GM18520 (cell line): Measurements from ENCODE around the gene CDH2.

Experiments
- ATAC-seq: cut with Tn5 transposase; IDR thresholded peaks from one replicate; pipeline ENCODE4 v1.9.1; 2021; ENCODE audit not compliant: unreplicated experiment

Gene CDH2

GRCh38 chr18:28176948-28177827 is at the start of gene CDH2:
TSS of gene CDH2 (minus strand) at chr18:28177130. CDS start at chr18:28177022, 108 bp downstream.
- ATAC-seq: no peak

DNA sequence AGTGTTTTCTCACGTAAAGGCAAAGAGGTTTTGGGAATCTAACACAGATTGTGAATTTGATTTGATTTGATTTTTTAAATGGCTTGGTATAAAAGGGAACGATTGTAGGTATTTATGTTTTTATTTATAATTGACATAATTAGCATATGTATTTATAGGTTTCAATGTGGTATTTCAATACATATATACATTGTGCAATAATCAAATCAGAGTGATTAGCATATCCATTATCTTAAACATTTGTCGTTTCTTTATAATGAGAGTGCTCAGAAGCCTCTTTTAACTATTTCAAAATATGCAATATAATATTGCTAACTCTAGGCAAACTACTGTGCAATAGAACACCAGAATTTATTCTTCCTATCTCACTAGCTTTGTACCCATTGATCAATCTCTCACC is 35.1 kb upstream of the CDH2 start:
- no peak for ATAC-seq

- ATAC-seq: no peak
Measured at GRCh38 chr18:28208712-28209265, 31.9 kb upstream of the CDH2 start.

DNA sequence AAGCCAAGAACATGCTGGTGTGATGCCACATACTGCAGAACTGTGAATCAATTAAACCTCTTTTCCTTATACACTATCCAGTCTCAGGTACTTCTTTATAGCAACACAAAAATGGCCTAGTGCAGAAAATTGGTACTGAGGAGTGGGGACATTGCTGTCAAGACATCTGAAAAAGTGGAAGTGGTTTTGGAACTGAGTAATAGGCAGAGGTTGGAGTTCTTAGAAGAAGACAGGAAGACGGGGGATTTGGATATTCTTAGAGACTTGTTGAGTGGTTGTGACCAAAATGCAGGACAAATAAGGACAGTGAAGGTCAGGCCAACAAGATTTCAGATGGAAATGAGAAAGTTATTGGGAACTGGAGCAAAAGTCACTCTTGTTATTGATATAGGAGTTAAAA is 31.3 kb upstream of the CDH2 start:
- no peak for ATAC-seq

- ATAC-seq: no peak
Measured at GRCh38 chr18:28204154-28204553, 27.2 kb upstream of the CDH2 start.

GRCh38 chr18:28201056-28201455 is 24.1 kb upstream of the CDH2 start:
- no peak for ATAC-seq

- no peak for ATAC-seq
Measured at GRCh38 chr18:28198620-28199019, 21.7 kb upstream of the CDH2 start.

- ATAC-seq: no peak
Measured at GRCh38 chr18:28193177-28193778, 16.3 kb upstream of the CDH2 start.

- no peak for ATAC-seq
Measured at GRCh38 chr18:28189400-28190239, 12.7 kb upstream of the CDH2 start.

GRCh38 chr18:28185121-28185520 is 8.2 kb upstream of the CDH2 start:
- no peak for ATAC-seq

GRCh38 chr18:28183418-28184078 is 6.6 kb upstream of the CDH2 start:
- ATAC-seq: no peak

DNA sequence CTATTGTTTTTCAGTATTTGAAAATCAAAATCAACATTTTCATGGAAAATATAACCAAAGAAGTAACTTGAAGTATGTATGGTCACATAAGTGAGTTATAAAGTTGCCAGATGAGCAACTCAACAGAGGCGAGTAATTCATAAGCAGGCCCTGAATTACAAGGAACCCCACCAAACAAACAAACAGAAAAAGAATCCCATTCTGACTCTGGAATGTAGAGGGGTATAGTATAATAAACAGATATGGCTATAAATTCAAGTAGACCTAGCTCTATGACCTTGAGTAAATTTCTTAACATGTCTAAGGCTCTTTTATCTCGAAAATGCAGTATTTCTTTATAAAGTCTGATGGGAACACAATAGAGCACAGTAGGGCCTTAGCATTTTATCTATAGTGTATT is 4.7 kb upstream of the CDH2 start:
- ATAC-seq: no peak

- ATAC-seq: no peak
Measured at GRCh38 chr18:28178720-28179119, 1.8 kb upstream of the CDH2 start.

- ATAC-seq: no peak
Measured at GRCh38 chr18:28177828-28178635, 1.1 kb upstream of the CDH2 start.

DNA sequence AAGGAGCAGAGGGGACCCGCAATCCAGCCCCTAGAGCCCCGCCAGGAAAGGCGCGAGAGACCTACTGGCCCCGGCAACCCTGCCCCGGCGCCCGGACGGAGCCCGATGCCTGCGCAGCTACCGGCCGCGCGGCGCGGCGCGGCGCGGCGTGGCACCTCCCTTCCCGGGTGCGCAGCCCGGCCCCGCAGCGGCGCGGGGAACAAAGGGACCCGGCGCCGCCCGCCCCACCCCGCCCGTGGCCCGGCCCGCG is 307 bp downstream of the CDH2 start:
- ATAC-seq: no peak

GRCh38 chr18:28175930-28176697 is 816 bp downstream of the CDH2 start:
- no peak for ATAC-seq

DNA sequence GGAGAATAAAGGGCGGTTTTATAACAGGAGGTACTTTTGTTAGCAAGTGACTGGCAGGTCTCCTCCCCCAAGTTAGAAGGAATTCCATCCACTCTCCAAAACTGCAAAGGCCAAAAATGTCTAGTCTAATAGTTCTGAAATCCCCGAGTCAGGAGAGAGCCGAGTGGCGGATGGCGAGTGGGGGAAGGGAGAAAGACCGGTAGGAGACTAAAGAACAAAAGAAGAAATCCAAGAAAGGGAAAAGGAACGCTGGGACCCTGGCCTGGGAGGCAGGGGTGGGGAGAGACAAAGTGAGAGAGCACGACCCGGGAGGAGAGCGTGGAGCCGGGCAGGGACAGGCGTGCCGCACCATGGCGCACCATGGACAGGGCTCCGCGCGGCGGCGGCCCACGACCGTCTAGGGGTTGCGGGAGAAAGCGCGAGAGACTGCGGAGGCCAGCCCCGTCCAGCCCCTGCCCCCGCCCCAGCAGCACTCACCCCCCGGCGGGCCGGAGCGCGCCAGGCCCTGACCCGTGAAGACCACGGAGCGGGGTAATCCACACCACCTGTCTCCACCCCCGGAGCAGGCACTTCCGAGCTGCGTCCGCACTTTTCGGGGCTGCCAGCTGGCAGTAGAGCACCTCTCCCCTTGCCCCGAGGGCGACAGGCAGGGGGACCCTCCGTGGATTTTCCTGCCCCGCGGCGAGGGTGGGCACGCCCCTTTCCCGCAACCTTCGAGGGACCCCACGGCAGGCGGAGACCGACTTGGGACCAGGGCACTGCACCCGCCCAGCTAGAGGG is 1.6 kb downstream of the CDH2 start:
- ATAC-seq: no peak

DNA sequence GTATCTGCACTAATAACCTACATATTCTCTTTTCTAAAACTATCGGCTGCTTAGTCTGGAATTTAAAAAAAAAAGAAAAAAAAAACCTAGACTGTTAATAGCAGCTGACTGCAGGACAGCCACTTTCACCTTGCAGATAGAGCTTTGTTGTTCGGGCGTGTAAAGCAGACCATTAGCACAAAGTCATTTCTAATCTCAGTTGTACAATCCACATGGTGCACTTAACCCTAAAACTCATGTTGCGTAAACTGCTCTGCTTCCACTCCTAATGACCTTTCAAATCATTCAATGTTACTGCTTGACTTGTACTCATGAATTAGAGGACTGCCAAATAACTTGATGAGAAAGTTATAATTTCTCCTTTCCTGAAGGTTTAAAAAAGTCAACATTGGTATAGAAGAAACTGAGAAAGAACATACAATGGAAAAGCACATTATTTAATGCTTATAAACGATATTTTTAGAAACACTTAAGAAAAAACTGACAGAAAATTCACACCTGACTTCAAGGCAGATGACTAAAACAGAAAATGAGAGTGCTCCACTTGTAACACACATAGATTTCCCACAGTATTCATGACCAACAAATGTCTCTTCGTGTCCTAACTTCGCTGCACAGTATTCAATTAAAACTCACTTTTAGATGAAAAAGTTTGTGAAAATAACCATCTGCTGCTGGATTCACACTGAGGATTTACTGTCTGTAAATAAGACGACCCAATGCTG is 2.6 kb downstream of the CDH2 start:
- no peak for ATAC-seq
